Endothelial cell of hepatic sinusoid (primary cell): ENCODE measurements around the gene NAT14.
"Not testable (repeated sequence)": the region's sequence is repeated elsewhere in the genome, so short reads cannot be mapped to it uniquely, and the experiment has no call there.

ENCODE experiments used
- in situ Hi-C: cut with HindIII; loops from 2 replicates; pipeline ENCODE4 v1.10.0; 2017; ENCODE audit warnings: low sequenced_read_pairs

NAT14 gene

DNA sequence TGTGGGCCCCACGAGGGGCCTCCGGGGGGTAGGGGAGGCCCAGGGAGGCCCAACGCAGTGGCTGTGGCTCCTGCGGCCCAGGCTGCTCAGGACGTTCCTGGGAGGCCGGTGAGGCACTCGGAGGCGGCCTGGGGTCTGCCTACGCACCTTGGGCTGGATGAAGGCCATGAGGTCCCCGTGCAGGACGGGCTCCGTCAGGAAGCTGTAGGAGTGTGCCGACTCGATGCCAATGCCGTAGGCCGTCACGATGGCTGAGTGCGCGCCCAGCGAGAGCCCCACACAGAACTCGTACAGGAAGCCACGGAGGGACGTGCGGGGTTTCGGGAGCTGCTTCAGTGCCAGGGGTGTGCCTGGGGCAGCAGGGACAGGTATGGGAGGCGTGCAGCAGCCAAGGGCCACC is 46.0 kb downstream of the NAT14 start:
- in situ Hi-C loops, result no loop called here

DNA sequence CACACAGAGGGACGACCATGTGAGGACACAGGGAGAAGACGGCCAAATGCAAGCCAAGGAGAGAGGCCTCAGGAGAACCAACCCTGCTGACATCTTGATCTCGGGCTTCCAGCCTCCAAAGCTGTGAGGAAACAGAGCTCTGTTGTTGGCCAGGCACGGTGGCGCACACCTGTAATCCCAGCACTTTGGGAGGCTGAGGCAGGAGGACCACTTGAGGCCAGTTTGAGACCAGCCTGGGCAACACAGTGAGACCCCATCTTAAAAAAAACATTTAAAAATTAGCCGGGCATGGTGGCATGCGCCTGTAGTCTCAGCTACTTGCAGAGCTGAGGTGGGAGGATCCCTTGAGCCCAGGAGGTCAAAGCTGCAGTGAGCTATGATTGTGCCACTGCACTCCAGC is 49.3 kb downstream of the NAT14 start:
- in situ Hi-C loops, result not testable (repeated sequence)

DNA sequence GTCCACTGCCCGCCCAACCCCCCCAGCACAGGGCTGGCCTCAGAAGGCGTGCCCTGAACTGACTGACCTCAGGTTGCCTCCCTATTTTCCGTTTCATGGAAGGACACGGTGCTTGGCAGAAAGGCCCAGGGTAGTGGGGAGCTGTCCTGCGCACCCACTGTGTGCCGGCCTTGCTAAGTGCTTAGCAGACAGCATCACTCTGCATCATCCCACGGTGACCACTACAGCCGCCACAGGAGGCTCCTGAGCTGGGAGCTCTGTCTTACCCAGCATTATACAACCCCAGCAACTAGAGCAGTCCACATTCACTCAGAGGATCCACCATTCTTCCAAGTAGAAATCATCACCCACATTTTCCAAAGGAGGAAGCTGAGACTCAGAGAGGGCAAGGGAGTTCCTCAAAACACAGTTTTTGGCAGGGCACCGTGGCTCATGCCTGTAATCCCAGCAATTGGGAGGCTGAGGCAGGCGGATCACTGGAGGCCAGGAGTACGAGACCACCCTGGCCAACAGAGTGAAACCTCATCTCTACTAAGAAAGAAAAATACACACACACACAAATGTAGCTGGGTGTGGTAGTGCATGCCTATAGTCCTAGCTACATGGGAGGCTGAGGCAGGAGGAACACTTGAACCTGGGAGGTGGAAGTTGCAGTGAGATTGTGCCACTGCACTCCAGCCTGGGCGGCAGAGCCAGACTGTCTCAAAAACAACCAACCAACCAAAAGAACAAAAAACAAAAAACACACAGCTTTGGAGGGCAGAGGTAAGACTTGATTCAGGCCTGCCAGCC is 50.4 kb downstream of the NAT14 start:
- in situ Hi-C loops, result no loop called here

DNA sequence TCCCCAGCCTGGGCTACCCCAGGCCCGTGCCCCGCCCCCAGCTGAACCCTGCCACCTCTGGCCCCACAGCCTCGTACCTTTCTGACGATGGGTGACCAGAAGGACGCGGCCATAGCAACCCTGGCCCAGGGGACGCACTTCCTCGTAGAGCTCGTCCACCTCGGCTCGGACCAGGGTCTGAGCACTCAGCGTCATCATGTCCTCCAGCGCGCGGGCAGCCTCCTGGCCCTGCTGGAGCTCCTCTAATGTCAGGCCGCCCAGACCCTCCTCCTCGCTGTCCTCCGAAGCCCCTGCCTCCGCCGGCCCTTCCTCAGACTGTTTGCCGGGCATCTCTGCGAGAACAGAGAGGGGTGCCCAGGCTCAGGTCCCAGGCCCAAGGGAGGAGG is 51.0 kb downstream of the NAT14 start:
- in situ Hi-C loops, result no loop called here

DNA sequence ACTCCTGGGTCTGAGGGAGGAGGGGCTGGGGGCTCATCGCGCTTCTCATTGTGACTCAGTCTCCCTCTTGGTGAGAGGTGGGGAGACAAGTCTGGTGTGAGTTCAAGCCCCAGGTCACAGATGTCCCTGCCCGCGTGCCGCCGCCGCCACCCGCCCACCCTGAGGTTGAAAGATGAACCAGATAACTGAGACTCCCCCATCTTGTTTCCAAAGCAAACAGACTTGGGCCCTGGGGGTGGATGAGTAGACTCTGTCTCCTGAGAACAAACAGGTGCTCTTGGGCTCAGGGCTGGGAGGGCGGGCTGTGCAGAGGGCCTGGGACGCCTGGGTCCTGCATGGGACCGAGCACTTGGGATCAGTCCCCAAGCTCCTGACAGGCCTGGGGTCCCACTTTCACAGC is 51.4 kb downstream of the NAT14 start:
- in situ Hi-C loops, result no loop called here
